ENCODE measurements around the gene ENO3. TPM values are rescaled to one million over a fixed set of nuclear protein-coding genes. Genes with fewer than 3 reads are reported as not detected.

ENO3 gene
- total RNA-seq, 1 experiment from 2014 or later: 24.6 TPM

DNA sequence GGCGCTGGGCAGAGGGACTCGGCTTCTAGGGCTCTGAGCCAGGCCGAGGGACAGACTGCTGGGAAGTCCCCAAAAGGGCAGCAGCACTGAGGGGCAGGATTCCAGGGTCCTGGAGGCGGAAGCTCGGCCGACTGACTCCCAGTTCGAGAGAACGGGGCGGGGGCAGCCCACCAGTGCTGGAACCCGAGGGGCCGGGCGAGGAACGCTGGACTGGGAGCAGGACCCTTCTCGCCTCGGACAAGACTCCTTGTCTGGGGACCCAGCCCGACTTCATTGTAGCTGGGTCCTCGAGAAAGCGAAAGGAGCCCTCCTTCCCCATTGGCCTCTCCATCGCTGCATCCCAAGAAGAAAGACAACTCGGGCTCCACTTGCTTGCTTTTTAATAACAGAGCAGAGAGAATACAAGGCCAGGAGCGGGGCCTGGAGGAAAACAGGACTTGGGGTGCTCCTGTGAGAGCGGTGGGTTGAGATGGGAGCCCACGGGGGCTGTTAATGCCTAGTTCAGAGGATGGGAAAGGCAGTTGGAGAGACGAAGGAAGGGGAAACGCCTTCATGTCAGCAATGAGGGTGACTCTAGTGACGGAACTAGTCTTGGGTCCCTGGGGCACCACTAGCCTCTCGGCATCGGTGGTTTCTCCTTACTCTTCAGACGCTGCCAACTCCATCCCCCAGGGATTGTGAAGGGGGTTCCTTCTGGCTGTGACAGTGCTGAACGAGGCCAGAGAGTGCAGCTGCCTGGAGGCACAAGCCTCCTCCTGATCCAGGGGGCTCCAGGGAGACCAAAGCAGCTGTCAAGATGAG lies 37.0 kb downstream of the ENO3 start:
- peak; percentile 2 for TF ChIP-seq POLR2A (IDR thresholded peaks at IDR 0.05; ENCODE audit: borderline replicate concordance, extremely low read depth, insufficient read depth, insufficient read length)
- TF ChIP-seq, protein P1, sequence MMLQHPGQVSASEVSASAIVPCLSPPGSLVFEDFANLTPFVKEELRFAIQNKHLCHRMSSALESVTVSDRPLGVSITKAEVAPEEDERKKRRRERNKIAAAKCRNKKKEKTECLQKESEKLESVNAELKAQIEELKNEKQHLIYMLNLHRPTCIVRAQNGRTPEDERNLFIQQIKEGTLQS (IDR thresholded peaks at IDR 0.05): no peak
- intact Hi-C loops (cut with micrococcal nuclease): loop anchor here (1.0 to 5.0 kb wide), 3 partner anchors 21 to 79 kb away; partner anchors contain the start of genes PFN1 and SPAG7
- H2AFZ ChIP-seq (ENCODE audit: low read depth, low read length, poor library complexity, severe bottlenecking): peak overlapping the region; percentile 78
- H3K36me3 ChIP-seq (ENCODE audit: control insufficient read depth in 1 of 2, insufficient read depth in 2 of 2, low read length in 2 of 2): no peaks in the 10 kb centered on the region; a peak in 1 of 4 replicates
- DNase-seq (ENCODE audit: low read depth, low spot score) (no peak), ATAC-seq (no peak)
- H3K9ac ChIP-seq (ENCODE audit: low read length): peak overlapping the region; percentile 90
- no peaks in the 10 kb centered on the region for H3K9me3 ChIP-seq (ENCODE audit: control insufficient read depth in 1 of 2, insufficient read depth in 1 of 2, low read depth in 1 of 2, low read length in 2 of 2)
- no peaks in the 10 kb centered on the region for H3K9me2 ChIP-seq (ENCODE audit: insufficient read depth)
- peaks cover 15% of the 10 kb centered on the region for H3K79me2 ChIP-seq (ENCODE audit: insufficient read depth, low read length)
- H3K4me3 ChIP-seq (replicated peaks in 1 of 2; ENCODE audit: low read depth in 1 of 2, low read length in 2 of 2): peak overlapping the region; percentile 72 to 97
- ChIA-PET RAD21 (ENCODE audit: low non-redundant PET in 1 of 2, low total read pairs in 2 of 2, uncharacterized antibody in 2 of 2, unreplicated experiment in 2 of 2) (no interaction called here), CTCF (interaction anchor here (0.6 to 1.4 kb wide), 3 partner anchors 21 to 242 kb away, joined by 3 to 9 read pairs (median 3); partner anchors contain the start of gene SPAG7), POLR2A (interaction anchor here (0.6 to 1.9 kb wide), 6 partner anchors 9 to 79 kb away, joined by 4 to 16 read pairs (median 7); partner anchors contain the start of genes INCA1, KIF1C, RNF167 and SLC25A11)
- no peaks in the 10 kb centered on the region for H3K27me3 ChIP-seq (ENCODE audit: insufficient read depth, low read length)
- peak overlapping the region; percentile 84 for H3K27ac ChIP-seq (ENCODE audit: low read depth, low read length)
- peak overlapping the region; percentile 99 for H3K4me2 ChIP-seq (ENCODE audit: low read length)
- TSS peak; percentile 84 for BruUV-seq (replicated peaks)
- H4K20me1 ChIP-seq (ENCODE audit: insufficient read depth): no peaks in the 10 kb centered on the region
- H3K4me1 ChIP-seq (ENCODE audit: control insufficient read depth in 1 of 2, insufficient read depth in 2 of 2, low read length in 2 of 2): peaks cover 7 to 24% of the 10 kb centered on the region in 2 experiments

DNA sequence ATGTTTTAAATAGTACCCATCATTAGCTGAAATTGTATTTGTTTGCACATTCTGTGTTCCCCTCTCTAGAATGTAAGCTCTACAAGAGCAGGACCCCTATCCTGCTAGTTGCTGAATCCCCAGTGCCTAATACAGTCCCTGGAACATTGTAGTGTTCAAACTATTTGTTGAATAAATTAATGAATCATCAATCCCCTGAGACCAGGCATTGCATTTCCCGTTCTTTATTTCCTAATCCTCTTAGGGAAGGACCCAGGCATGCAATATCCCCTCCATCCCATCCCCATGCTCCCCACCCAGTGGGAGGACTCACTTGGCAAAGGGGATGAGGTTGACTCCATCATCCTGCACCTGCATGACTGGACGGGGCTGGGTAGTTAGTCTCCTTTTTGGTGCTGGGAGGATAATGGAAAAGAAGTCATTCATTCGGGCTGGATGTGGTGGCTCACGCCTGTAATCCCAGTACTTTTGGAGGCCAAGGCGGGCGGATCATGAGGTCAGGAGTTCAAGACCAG lies 43.2 kb downstream of the ENO3 start:
- ChIA-PET POLR2A (no interaction called here), RAD21 (ENCODE audit: low non-redundant PET in 1 of 2, low total read pairs in 2 of 2, uncharacterized antibody in 2 of 2, unreplicated experiment in 2 of 2) (interaction anchor here in 1 of 2 experiments (0.7 kb wide), 1 partner anchor 198 kb away, joined by 3 read pairs; no protein-coding TSS in a partner anchor), CTCF (no interaction called here)
- Histone ChIP-seq H3K9ac (ENCODE audit: low read length) (no peak overlapping the region), H3K79me2 (ENCODE audit: insufficient read depth, low read length) (peaks cover 12% of the 10 kb centered on the region), H3K9me2 (ENCODE audit: insufficient read depth) (no peaks in the 10 kb centered on the region), H3K9me3 (ENCODE audit: control insufficient read depth in 1 of 2, insufficient read depth in 1 of 2, low read depth in 1 of 2, low read length in 2 of 2) (no peaks in the 10 kb centered on the region), H4K20me1 (ENCODE audit: insufficient read depth) (no peaks in the 10 kb centered on the region), H2AFZ (ENCODE audit: low read depth, low read length, poor library complexity, severe bottlenecking) (no peak overlapping the region), H3K4me1 (ENCODE audit: control insufficient read depth in 1 of 2, insufficient read depth in 2 of 2, low read length in 2 of 2) (peaks cover 9 to 15% of the 10 kb centered on the region in 2 experiments), H3K4me2 (ENCODE audit: low read length) (no peak overlapping the region), H3K27ac (ENCODE audit: low read depth, low read length) (no peak overlapping the region), H3K4me3 (replicated peaks in 1 of 2; ENCODE audit: low read depth in 1 of 2, low read length in 2 of 2) (no peak overlapping the region), H3K36me3 (ENCODE audit: control insufficient read depth in 1 of 2, insufficient read depth in 2 of 2, low read length in 2 of 2) (no peaks in the 10 kb centered on the region), H3K27me3 (ENCODE audit: insufficient read depth, low read length) (no peaks in the 10 kb centered on the region)
- intact Hi-C loops (cut with micrococcal nuclease): no loop called here
- no TSS peak for BruUV-seq (replicated peaks)
- DNase-seq (ENCODE audit: low read depth, low spot score) (no peak), ATAC-seq (no peak)
- TF ChIP-seq ELF1 (IDR thresholded peaks at IDR 0.05; ENCODE audit: borderline replicate concordance, low read depth) (no peak), EZH2 (IDR thresholded peaks at IDR 0.05) (no peak), CEBPB (IDR thresholded peaks at IDR 0.05; ENCODE audit: low read depth) (no peak), JUND (IDR thresholded peaks at IDR 0.05) (no peak), ZFX (IDR thresholded peaks at IDR 0.05) (no peak), EZH2phosphoT487 (IDR thresholded peaks at IDR 0.05; ENCODE audit: borderline replicate concordance) (no peak), RAD21 (IDR thresholded peaks at IDR 0.05; ENCODE audit: low read depth) (no peak)
- TF ChIP-seq, protein P2, sequence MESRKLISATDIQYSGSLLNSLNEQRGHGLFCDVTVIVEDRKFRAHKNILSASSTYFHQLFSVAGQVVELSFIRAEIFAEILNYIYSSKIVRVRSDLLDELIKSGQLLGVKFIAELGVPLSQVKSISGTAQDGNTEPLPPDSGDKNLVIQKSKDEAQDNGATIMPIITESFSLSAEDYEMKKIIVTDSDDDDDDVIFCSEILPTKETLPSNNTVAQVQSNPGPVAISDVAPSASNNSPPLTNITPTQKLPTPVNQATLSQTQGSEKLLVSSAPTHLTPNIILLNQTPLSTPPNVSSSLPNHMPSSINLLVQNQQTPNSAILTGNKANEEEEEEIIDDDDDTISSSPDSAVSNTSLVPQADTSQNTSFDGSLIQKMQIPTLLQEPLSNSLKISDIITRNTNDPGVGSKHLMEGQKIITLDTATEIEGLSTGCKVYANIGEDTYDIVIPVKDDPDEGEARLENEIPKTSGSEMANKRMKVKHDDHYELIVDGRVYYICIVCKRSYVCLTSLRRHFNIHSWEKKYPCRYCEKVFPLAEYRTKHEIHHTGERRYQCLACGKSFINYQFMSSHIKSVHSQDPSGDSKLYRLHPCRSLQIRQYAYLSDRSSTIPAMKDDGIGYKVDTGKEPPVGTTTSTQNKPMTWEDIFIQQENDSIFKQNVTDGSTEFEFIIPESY (IDR thresholded peaks at IDR 0.05; ENCODE audit: extremely low read depth, insufficient replicate concordance, low read length): no peak
- TF ChIP-seq, protein P3, sequence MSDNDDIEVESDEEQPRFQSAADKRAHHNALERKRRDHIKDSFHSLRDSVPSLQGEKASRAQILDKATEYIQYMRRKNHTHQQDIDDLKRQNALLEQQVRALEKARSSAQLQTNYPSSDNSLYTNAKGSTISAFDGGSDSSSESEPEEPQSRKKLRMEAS (IDR thresholded peaks at IDR 0.05): no peak
- TF ChIP-seq, protein P1 (IDR thresholded peaks at IDR 0.05): no peak
- TF ChIP-seq, protein P4, sequence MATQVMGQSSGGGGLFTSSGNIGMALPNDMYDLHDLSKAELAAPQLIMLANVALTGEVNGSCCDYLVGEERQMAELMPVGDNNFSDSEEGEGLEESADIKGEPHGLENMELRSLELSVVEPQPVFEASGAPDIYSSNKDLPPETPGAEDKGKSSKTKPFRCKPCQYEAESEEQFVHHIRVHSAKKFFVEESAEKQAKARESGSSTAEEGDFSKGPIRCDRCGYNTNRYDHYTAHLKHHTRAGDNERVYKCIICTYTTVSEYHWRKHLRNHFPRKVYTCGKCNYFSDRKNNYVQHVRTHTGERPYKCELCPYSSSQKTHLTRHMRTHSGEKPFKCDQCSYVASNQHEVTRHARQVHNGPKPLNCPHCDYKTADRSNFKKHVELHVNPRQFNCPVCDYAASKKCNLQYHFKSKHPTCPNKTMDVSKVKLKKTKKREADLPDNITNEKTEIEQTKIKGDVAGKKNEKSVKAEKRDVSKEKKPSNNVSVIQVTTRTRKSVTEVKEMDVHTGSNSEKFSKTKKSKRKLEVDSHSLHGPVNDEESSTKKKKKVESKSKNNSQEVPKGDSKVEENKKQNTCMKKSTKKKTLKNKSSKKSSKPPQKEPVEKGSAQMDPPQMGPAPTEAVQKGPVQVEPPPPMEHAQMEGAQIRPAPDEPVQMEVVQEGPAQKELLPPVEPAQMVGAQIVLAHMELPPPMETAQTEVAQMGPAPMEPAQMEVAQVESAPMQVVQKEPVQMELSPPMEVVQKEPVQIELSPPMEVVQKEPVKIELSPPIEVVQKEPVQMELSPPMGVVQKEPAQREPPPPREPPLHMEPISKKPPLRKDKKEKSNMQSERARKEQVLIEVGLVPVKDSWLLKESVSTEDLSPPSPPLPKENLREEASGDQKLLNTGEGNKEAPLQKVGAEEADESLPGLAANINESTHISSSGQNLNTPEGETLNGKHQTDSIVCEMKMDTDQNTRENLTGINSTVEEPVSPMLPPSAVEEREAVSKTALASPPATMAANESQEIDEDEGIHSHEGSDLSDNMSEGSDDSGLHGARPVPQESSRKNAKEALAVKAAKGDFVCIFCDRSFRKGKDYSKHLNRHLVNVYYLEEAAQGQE (IDR thresholded peaks at IDR 0.05; ENCODE audit: low read depth): no peak
